NT2/D1 (cell line): Measurements from ENCODE around the gene LPAR1.

Experiments
- YY1 ChIP-seq: IDR thresholded peaks from 2 replicates; pipeline ENCODE4 v1.6.1; 2011; ENCODE audit not compliant: insufficient read length, insufficient read depth
- ZNF274 ChIP-seq: IDR thresholded peaks from 2 replicates; pipeline ENCODE4 v1.6.1; 2011; ENCODE audit warnings: mild to moderate bottlenecking, low read depth, low read length

DNA sequence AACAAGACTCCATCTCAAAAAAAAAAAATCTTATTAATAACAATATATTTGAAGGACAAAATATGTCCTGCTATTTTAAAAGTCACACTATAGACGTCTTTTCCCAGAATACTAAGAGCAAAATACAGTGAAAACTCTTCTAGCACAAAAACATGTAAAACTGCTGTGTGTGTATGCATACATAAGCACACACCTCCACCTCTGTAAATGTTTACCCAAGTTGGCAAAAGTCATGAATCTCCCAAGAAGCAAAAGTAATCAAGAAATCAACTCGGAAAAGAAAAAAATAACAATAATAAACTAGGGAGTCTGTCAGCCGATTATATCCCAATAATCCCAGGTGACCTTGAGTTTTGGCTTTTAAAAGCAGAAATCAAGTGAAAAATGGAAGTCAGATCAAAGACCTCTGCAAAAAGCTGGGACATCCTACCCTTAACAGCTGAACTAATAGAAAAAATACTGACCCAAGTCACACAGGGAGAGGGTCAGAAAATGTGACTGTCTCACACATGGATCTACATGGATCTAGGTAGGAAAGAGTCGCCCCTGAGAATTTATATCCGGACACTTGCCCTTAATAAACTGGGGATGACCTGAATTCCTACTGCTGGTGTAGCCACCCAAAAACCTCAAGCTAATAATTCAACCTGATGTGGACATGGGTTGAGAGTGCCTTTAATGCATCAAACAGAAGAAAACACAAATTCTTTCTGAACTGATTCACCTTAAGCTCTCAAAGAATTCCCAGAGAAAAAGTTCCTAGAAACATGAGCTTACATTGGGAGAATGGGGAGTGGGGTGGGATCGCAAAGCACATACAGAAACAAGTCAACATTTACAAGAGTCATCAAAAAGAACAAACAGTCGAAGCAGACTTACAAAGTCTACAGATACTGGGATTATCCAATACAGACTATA lies 29.9 kb downstream of the LPAR1 start:
- no peak for TF ChIP-seq YY1
- no peak for TF ChIP-seq ZNF274
